K562 (cell line): ENCODE measurements around the gene LIN28A. TPM values are rescaled to one million over a fixed set of nuclear protein-coding genes. Genes with fewer than 3 reads are reported as not detected.

Experiments used
- MGA ChIP-seq: fragments of 450-650 bp; IDR thresholded peaks from 2 replicates; pipeline ENCODE4 v1.6.1; 2016; ENCODE audit warnings: mild to moderate bottlenecking, moderate library complexity
- ZNF583 ChIP-seq: fragments of 250-450 bp; sonication (Bioruptor Pico); IDR thresholded peaks from 2 replicates; pipeline ENCODE4 v1.4.0; 2020
- polyA plus RNA-seq, 8 experiments: library from polyadenylated mRNA; depleted of rRNA in 4 of 8; stranded (reverse) in 5 of 8; unstranded in 3 of 8; fragments of >200 nt; fragmentation: Nextera tagmentation in 2 of 8; fragmentation: Illumina TruSeq in 1 of 8; extraction: Ambion mirVana in 2 of 8; extraction: Trizol in 1 of 8; gene quantifications; 2 replicates each; pipeline versions ENCODE4 v1.2.1 to v1.2.3, GENCODE V29; 2011 to 2014; ENCODE audit warnings: inconsistent platforms in 1 of 8, missing spikeins in 1 of 8
- total RNA-seq, 7 experiments: library from RNA; depleted of rRNA in 6 of 7; stranded (reverse); fragments of >200 nt in 6 of 7; fragmentation: Illumina TruSeq in 2 of 7; extraction: Trizol in 2 of 7; gene quantifications; 2 replicates each; pipeline versions ENCODE4 v1.2.1 to v1.2.3, GENCODE V29; 2011 to 2021; ENCODE audit warnings: low replicate concordance in 1 of 7
- TF ChIP-seq, protein P1 (sequence below): fragments of 450-650 bp; IDR thresholded peaks from 2 replicates; pipeline ENCODE4 v1.6.1; 2016; ENCODE audit warnings: low read depth

The LIN28A gene
- total and polyA plus RNA-seq, 9 of the 15 experiments (the other 6 are each of a cell fraction or from before 2014, with no cell fraction given), result 0.80 to 5.4 (median 3.9) TPM

DNA sequence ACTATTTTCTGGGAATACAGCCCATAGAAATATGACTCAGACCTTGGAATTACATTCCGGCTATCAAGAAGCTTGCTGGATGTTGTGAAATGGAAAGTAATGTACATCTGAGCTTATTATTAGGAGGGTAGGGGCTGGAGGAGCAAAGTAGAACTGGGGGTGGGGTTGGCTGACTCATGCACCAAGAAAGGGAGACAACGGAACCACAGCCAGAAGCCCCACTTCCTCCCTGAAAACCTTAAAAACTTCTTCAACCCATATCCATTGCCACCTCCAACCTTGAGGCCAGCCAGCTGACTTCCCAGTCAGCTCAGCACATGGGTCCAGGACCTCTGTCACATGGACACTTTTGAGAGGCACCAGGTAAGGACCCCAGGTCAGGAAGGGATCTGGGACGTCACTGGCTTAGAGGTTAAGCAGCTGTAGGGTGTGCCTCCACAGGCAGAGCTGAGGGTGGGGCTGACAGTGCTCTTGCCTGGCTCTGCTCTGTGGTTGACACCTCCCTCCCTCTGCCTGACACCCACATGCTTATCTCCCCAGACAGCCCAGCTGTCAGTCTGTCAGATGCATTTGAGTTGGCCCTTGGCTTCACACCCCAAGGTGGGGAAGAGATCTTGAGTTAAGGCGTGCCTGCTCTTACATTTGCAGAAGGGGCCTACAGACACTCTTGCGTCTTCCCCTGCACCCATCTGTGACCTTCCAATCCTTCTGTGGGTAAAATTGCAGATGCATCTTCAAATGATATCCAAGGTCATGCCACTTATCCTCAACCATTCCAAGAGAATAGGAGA is 32.3 kb upstream of the LIN28A start (continued):
- TF ChIP-seq MGA, result peak; percentile 97
- TF ChIP-seq ZNF583, result 0 out of 2 replicates have a peak, but pooled peaks have one; percentile 9
- TF ChIP-seq, protein P1, sequence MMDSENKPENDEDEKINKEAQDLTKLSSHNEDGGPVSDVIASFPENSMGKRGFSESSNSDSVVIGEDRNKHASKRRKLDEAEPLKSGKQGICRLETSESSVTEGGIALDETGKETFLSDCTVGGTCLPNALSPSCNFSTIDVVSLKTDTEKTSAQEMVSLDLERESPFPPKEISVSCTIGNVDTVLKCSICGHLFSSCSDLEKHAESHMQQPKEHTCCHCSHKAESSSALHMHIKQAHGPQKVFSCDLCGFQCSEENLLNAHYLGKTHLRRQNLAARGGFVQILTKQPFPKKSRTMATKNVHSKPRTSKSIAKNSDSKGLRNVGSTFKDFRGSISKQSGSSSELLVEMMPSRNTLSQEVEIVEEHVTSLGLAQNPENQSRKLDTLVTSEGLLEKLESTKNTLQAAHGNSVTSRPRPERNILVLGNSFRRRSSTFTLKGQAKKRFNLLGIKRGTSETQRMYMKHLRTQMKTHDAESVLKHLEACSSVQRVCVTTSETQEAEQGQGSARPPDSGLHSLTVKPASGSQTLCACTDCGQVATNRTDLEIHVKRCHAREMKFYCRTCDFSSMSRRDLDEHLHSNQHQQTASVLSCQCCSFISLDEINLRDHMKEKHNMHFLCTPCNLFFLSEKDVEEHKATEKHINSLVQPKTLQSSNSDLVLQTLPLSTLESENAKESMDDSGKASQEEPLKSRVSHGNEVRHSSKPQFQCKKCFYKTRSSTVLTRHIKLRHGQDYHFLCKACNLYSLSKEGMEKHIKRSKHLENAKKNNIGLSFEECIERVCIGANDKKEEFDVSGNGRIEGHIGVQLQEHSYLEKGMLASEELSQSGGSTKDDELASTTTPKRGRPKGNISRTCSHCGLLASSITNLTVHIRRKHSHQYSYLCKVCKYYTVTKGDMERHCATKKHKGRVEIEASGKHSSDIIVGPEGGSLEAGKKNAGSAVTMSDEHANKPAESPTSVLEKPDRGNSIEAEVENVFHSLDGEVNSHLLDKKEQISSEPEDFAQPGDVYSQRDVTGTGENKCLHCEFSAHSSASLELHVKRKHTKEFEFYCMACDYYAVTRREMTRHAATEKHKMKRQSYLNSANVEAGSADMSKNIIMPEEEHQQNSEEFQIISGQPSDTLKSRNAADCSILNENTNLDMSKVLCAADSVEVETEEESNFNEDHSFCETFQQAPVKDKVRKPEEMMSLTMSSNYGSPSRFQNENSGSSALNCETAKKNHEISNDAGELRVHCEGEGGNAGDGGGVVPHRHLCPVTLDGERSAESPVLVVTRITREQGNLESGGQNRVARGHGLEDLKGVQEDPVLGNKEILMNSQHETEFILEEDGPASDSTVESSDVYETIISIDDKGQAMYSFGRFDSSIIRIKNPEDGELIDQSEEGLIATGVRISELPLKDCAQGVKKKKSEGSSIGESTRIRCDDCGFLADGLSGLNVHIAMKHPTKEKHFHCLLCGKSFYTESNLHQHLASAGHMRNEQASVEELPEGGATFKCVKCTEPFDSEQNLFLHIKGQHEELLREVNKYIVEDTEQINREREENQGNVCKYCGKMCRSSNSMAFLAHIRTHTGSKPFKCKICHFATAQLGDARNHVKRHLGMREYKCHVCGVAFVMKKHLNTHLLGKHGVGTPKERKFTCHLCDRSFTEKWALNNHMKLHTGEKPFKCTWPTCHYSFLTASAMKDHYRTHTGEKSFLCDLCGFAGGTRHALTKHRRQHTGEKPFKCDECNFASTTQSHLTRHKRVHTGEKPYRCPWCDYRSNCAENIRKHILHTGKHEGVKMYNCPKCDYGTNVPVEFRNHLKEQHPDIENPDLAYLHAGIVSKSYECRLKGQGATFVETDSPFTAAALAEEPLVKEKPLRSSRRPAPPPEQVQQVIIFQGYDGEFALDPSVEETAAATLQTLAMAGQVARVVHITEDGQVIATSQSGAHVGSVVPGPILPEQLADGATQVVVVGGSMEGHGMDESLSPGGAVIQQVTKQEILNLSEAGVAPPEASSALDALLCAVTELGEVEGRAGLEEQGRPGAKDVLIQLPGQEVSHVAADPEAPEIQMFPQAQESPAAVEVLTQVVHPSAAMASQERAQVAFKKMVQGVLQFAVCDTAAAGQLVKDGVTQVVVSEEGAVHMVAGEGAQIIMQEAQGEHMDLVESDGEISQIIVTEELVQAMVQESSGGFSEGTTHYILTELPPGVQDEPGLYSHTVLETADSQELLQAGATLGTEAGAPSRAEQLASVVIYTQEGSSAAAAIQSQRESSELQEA, result no peak; the same call in 1 of the 2 replicates
